Thyroid gland (tissue), 4 donors: Measurements from ENCODE around the gene PPM1E. TPM values are rescaled to one million over a fixed set of nuclear protein-coding genes. Genes with fewer than 3 reads are reported as not detected.
"Not testable (repeated sequence)": the region's sequence is repeated elsewhere in the genome, so short reads cannot be mapped to it uniquely, and the experiment has no call there.

Source experiments
- DNase-seq, 2 donors: peaks; one replicate each; pipeline ENCODE4 v3.0.0-alpha.2; 2019
- H3K27ac ChIP-seq, 3 donors: fragments of 200-600 bp; sonication (generic); 1 replicate in 2 of 3; 2 replicates in 1 of 3; pipeline ENCODE4 v1.5.1; 2016 to 2019; ENCODE audit warnings: mild to moderate bottlenecking in 1 of 3, moderate library complexity in 1 of 3
- H3K27me3 ChIP-seq: fragments of 200-600 bp; sonication (generic); one replicate; pipeline ENCODE4 v1.5.1; 2019
- H3K36me3 ChIP-seq, 2 donors: fragments of 200-600 bp; sonication (generic); one replicate each; pipeline ENCODE4 v1.5.1; 2016 to 2019
- H3K4me1 ChIP-seq, 2 donors: fragments of 200-600 bp; sonication (generic); one replicate each; pipeline ENCODE4 v1.5.1; 2017 to 2019
- H3K4me3 ChIP-seq, 3 donors: fragments of 200-600 bp; sonication (generic); replicated peaks in 1 of 3; 1 replicate in 2 of 3; 2 replicates in 1 of 3; pipeline ENCODE4 v1.5.1; 2016; ENCODE audit warnings: mild to moderate bottlenecking in 1 of 3
- H3K9me3 ChIP-seq: fragments of 200-600 bp; sonication (generic); one replicate; pipeline ENCODE4 v1.5.1; 2017
- POLR2A ChIP-seq, 2 donors: fragments of 450-650 bp; IDR thresholded peaks; one replicate each; pipeline ENCODE4 v1.6.1; 2017; ENCODE audit warnings: antibody characterized with exemption in 2 of 2, mild to moderate bottlenecking in 2 of 2, moderate library complexity in 1 of 2
- WGBS, 2 donors: methylation state at CpG; one replicate each; pipeline ENCODE4 v1.1.5; 2017; 5-methylcytosine and 5-hydroxymethylcytosine counted together
- intact Hi-C: fragments of 100-400 bp; cut with DNase I; formaldehyde crosslinking; loops from one replicate; pipeline ENCODE4 v1.15.1; 2023
- total RNA-seq, 4 donors: library from RNA; depleted of rRNA; stranded (reverse); fragments of >200 nt; gene quantifications; one replicate each; pipeline ENCODE4 v1.2.3, GENCODE V29; 2016
- TF ChIP-seq, protein P1 (sequence below), 6 experiments: fragments of 200-600 bp in 3 of 6; fragments of 450-650 bp in 3 of 6; sonication (generic) in 3 of 6; IDR thresholded peaks; one replicate each; pipeline ENCODE4 v1.5.1; 2016 to 2019; ENCODE audit warnings: antibody characterized with exemption in 6 of 6, mild to moderate bottlenecking in 2 of 6, inconsistent platforms in 1 of 6, moderate library complexity in 1 of 6

The PPM1E gene
- total RNA-seq, 4 donors from 2014 or later, result 0.11 to 0.13 (median 0.13) TPM; not detected in 1

DNA sequence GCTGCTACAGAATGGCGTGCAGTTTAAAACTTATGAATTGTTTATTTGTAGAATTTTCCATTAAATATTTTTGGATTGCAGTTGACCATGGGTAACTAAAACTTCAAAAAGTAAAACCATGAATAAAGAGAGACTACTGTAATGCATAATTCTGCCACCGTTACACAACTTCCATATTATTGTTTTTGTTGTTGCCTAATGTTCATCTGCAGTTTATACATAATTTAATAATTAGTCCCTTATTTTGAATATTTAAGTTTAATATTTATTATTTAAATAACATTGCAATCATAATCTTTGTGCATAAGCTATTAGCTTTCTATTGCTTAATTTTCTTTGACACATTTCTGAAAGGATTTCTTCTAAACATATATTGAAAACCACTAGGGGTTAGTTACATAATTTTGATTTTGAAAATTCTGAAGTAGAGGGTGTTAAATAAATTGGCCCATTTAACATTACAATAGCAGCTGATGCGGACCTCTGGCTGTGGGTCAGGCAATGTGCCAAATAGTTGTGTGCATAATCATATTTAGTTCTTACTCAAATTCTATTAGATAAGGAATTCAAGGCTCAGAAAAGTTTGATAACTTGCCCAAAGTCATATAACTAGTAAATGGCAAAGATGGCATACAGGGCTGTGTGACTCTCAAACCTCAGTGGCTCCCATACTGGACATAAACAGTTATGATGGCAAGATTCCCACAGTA, 31.1 kb downstream of the PPM1E start:
- Histone ChIP-seq H3K36me3 (no peaks in the 10 kb centered on the region), H3K4me1 (no peaks in the 10 kb centered on the region), H3K27ac (no peak overlapping the region), H3K4me3 (no peak overlapping the region), H3K9me3 (no peaks in the 10 kb centered on the region), H3K27me3 (no peaks in the 10 kb centered on the region)
- TF ChIP-seq, protein P1, sequence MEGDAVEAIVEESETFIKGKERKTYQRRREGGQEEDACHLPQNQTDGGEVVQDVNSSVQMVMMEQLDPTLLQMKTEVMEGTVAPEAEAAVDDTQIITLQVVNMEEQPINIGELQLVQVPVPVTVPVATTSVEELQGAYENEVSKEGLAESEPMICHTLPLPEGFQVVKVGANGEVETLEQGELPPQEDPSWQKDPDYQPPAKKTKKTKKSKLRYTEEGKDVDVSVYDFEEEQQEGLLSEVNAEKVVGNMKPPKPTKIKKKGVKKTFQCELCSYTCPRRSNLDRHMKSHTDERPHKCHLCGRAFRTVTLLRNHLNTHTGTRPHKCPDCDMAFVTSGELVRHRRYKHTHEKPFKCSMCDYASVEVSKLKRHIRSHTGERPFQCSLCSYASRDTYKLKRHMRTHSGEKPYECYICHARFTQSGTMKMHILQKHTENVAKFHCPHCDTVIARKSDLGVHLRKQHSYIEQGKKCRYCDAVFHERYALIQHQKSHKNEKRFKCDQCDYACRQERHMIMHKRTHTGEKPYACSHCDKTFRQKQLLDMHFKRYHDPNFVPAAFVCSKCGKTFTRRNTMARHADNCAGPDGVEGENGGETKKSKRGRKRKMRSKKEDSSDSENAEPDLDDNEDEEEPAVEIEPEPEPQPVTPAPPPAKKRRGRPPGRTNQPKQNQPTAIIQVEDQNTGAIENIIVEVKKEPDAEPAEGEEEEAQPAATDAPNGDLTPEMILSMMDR (IDR thresholded peaks at IDR 0.05), result no peak
- no peak for TF ChIP-seq POLR2A (IDR thresholded peaks at IDR 0.05)
- DNase-seq, result no peak
- WGBS, 2 donors, result 70 to 76% methylated on average over 3 of the region's 3 CpGs
- intact Hi-C loops, result no loop called here

DNA sequence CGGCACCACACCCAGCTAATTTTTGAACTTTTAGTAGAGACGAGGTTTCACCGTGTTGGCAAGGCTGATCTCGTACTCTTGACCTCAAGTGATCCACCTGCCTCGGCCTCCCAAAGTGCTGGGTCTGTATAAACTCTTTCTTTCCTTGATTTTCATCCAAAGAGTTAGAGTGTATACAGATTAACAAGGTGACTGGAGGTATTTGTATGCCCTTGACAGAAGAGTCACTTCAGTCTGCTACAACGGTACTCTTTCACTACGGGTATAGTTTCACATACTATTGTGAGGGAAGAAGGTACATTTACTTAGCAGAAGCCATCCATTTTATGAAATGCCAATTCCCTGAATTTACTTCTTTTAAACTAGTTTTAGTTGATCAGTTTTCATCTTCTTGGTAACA, 32.5 kb downstream of the PPM1E start:
- TF ChIP-seq, protein P1 (IDR thresholded peaks at IDR 0.05), result no peak
- TF ChIP-seq POLR2A (IDR thresholded peaks at IDR 0.05), result no peak

DNA sequence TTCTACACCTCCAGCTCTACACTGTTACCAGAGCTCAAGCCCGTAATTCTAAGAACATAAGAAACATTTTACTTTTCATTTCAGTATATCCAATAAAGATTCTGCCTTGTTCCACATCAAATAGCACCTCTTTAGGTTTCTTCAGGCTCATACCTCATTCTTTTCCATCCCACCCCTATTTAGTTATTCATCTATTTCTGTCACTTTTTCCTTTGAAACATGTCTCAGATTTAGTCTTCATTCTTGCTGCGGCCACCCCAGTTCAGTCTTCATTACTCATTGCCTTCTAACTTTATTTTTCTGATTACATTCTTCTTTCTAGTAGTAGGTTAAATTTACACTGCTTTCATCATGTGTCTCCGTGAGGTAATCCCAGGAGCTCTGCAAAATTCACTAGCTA, 33.5 kb downstream of the PPM1E start:
- Histone ChIP-seq H3K4me1 (no peaks in the 10 kb centered on the region), H3K9me3 (no peaks in the 10 kb centered on the region), H3K36me3 (no peaks in the 10 kb centered on the region), H3K27me3 (no peaks in the 10 kb centered on the region), H3K4me3 (no peak overlapping the region), H3K27ac (no peak overlapping the region)
- WGBS, 2 donors, result 84 to 91% methylated on average over 3 of the region's 3 CpGs
- TF ChIP-seq, protein P1 (IDR thresholded peaks at IDR 0.05), result no peak
- TF ChIP-seq POLR2A (IDR thresholded peaks at IDR 0.05), result no peak
- intact Hi-C loops, result no loop called here
- DNase-seq, result no peak

More for the DNA sequence above, 32.5 kb downstream of the PPM1E start:
- H3K36me3 ChIP-seq, result no peaks in the 10 kb centered on the region
- no peaks in the 10 kb centered on the region for H3K9me3 ChIP-seq
- H3K4me1 ChIP-seq, result no peaks in the 10 kb centered on the region
- no peak overlapping the region for H3K4me3 ChIP-seq
- 43 to 51% methylated on average over 7 of the region's 7 CpGs for WGBS, 2 donors
- intact Hi-C loops, result no loop called here
- DNase-seq, result peak in 1 of 2 donors; percentile 17
- no peaks in the 10 kb centered on the region for H3K27me3 ChIP-seq
- no peak overlapping the region for H3K27ac ChIP-seq

DNA sequence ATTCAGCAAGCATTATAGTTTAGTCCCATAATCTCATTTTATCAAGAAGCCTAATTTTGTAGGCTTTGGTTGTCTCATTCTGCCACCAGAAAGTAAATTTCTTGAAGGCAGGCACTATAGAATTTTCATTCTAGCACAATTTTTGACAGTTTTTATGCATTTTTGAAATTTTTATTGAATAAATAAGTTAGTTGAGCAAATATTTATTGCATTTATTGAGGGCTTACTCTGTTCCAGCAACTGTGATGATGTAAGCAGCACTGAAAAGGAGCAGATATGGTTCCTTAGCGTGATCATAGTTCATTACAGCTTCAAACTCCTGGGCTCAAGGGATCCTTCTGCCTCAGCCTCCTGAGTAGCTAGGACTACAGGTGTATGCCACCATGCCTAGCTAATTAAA, 34.2 kb downstream of the PPM1E start:
- no peak for DNase-seq
- TF ChIP-seq POLR2A (IDR thresholded peaks at IDR 0.05), result no peak
- TF ChIP-seq, protein P1 (IDR thresholded peaks at IDR 0.05), result no peak
- Histone ChIP-seq H3K36me3 (no peaks in the 10 kb centered on the region), H3K27ac (no peak overlapping the region), H3K4me1 (no peaks in the 10 kb centered on the region), H3K4me3 (no peak overlapping the region), H3K27me3 (no peaks in the 10 kb centered on the region), H3K9me3 (no peaks in the 10 kb centered on the region)
- WGBS, 2 donors, result 89 to 94% methylated on average over 1 of the region's 1 CpG
- intact Hi-C loops, result no loop called here

DNA sequence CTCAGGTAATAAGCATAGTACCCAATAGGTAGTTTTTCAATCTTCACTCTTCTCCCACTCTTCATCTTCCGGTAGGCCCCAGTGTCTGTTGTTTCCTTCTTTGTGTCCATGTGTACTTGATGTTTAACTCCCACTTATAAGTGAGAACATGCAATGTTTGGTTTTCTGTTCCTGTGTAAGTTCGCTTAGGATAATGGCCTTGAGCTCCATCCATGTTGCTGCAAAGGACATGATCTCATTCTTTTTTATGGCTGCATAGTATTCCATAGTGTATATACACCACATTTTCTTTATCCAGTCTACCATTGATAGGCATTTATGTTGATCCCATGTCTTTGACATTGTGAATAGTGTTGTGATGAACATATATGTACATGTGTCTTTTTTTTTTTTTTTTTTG, 38.9 kb downstream of the PPM1E start:
- DNase-seq, intact Hi-C loops, H3K4me3 ChIP-seq, H3K4me1 ChIP-seq, H3K27ac ChIP-seq, H3K9me3 ChIP-seq, H3K27me3 ChIP-seq, H3K36me3 ChIP-seq: not testable (repeated sequence)
- WGBS, 2 donors, result 95% methylated on average over 2 of the region's 2 CpGs
